Measurements from ENCODE around the gene CCDC174.

The CCDC174 gene

DNA sequence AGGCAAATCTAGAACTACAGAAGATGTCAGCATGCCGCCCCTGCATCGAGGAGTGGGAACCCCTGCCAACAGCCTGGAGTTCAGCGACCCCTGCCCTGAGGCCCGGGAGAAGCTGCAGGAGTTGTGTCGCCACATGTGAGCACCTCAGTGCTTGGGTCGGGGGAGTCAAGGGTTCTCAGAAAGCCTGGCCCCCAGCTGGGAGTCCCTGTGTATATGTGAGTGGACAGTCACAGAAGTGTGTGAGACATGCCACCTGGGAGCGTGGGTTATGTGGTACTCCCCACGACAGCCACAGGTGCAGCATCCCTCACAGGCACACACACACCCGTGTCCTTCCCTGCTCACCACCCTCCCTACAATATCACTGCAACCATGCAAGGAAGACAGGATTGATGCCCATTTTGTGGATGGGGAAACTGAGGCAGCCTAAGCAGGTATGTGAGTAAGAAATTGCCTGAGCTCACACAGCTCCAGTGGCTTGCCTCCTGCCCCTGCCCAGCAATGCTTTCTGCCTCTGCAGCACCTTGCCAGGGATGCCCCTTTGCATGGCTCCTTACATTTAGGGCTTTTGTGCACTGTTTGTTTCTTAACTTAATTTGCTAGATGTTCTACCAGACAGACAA lies 51.7 kb downstream of the CCDC174 start:
- no peak for ATAC-seq
- no peak for DNase-seq

DNA sequence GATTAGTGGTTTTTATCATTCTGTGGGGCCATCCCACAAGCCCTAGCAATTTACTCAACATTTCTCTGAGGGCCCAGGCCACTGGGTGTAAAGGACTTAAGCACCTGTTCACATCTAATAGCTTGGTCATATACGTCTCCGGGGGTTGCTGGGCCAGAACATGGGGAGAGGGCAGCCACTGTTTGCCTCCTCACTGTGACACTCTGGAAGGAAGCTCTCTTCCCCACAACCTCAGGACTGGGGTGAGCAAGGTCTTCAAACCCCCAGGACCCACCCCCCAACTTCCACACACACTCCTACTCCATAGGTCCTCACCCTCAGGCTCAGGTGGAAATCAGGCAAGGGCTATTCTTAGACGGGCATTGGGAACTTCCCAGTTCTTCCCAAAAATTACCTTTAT lies 52.2 kb downstream of the CCDC174 start:
- no peak for ATAC-seq
- DNase-seq: no peak

DNA sequence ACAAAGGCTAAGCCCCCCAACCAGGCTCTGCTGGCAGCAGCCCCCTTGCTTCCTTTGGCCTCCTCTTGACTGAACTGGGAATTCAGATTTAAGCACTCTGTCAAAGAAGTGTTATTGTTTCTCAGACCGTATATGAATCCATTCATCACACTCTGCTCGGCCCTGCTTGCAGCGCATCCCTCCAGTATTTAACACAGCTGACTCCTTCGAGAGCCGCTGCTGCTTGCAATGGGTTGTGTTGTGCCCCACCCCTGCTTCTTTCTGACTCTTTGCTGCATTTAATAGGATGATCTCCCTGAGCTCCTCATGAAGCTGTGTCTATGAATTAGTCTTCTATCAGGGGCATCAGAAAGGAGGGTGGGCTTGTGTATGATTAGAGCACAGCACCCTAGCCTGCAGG lies 54.5 kb downstream of the CCDC174 start:
- ATAC-seq: no peak
- DNase-seq: no peak

DNA sequence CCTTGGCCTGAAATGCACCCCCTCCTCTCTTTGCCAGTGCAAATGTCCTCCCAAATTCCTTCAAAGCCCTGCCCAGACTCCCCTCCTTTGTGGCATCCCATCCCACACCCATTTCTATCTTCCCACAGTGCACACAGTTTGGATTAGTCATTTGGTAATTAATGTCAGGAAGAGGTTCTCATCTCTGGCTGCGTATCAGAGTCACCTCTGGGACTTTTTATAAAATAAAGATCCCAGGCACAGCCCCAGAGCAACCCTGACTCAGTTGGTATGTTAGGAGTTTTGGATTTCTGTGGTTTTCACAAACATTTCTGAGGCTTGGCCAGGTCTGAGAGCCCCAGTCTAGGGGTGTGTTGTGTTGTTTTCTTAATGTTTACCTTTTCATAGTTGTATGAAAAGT lies 65.0 kb downstream of the CCDC174 start:
- no peak for DNase-seq
- no peak for ATAC-seq

DNA sequence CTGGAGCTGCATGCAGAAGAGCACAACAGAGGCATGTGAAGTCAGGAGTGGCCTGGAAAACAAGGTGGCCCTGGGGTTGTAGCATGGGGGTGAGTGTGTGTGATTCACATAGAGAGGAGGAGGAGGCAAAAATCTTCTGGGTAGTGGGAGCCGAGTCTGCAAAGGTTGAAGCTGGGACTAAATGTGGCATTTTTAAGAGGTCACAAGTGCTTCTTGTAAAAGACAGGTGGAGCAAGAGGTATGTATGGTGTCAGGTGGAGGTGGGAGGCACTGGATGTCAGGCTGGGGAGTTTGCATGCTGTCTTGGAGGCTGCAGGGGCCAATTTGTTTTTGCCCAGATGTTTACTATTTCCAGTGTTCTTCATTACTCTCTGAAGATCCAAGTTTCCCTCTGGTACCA lies 65.7 kb downstream of the CCDC174 start:
- DNase-seq (no peak), ATAC-seq (no peak)

DNA sequence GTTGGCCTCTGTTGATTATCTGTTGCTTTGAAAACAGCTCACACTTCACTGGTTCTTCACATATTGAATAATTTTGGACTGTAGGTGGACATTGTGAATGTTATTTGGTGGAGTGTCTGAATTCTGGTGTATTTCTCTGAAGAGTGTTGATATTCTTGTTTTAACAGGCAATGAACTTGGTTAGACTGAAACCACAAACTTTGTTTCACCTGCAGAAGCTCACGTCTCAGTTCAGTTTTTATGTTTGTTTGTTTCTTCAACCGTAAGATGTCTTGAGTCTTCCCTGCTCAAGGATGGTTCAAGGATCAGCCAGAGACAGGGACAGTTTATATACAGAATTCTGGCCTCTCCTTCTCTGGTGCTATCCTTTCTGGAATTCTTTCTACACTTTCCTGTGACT lies 67.0 kb downstream of the CCDC174 start:
- DNase-seq (no peak), ATAC-seq (no peak)

DNA sequence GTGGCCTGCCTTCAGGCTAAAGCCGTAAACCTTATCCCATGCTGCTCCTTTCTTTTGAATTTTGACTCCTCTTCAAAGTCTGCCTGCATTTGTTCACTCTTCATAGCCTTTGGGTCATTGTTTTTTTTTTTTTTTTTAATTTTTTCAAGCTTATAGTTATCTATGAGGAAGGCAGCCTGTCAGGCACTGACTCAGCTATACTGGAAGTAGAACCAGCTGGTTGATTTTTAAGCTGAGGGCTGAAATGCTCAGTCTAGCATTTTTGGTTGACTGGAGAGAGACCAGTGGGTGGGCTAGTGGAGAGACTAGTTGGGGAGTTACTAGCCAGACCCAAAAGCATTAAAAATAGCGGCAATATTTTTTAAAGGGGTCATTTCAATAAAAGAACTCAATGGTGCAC lies 67.4 kb downstream of the CCDC174 start:
- no peak for DNase-seq
- ATAC-seq: no peak

DNA sequence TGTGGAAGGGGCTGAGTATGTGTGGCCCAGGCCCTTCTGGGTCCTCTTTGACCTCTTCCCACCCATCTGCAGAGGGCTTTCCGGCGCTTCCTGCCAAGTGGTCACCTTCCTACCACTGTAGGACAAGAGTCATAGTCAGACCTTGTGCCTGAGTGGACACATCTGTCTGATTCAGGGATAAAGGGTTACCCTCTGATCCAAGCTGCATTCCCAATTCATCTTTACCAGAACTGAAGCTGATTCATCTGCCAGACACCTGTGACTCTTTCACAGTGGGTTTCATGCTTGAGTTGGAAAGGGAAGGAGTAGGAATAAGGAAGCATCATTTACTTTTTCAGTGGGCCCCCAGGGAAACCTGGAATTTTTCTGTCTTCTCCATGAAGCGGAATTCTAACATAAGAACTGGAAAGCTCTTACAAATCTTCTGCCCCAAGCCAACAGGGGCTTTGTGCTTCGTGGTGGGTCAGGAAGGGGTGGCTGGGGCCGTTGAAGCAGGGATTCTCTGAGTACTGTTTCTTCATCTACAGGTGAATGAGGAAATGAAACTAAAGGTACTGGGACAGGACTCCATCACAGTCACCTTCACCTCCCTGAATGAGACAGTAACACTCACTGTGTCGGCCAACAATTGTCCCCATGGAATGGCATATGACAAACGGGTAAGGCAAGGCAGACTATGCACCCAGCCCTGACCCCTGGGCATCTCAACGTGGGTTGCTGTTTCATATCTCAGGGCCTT lies 69.7 kb downstream of the CCDC174 start:
- no peak for DNase-seq
- ATAC-seq: no peak
